Adrenal gland (tissue), 12 donors: Measurements from ENCODE around the gene RPP25. TPM values are rescaled to one million over a fixed set of nuclear protein-coding genes. Genes with fewer than 3 reads are reported as not detected.

Source experiments
- DNase-seq, 7 donors: peaks; one replicate each; pipeline ENCODE4 v3.0.0-alpha.2; 2019 to 2020
- H3K27ac ChIP-seq, 5 donors: fragments of 200-600 bp; sonication (generic) in 4 of 5; 1 replicate in 3 of 5; 2 replicates in 2 of 5; pipeline versions ENCODE4 v1.5.1 to v1.8.0; 2016 to 2020; ENCODE audit warnings: mild to moderate bottlenecking in 1 of 5
- H3K27me3 ChIP-seq: fragments of 200-600 bp; 2 replicates; pipeline ENCODE4 v1.8.0; 2021
- H3K36me3 ChIP-seq, 2 donors: fragments of 200-600 bp; replicated peaks in 1 of 2; 1 replicate in 1 of 2; 2 replicates in 1 of 2; pipeline versions ENCODE4 v1.5.1 to v1.8.0; 2018 to 2022
- H3K4me1 ChIP-seq, 2 donors: fragments of 200-600 bp; replicated peaks in 1 of 2; 1 replicate in 1 of 2; 2 replicates in 1 of 2; pipeline versions ENCODE4 v1.5.1 to v1.8.0; 2018 to 2021
- H3K4me3 ChIP-seq, 4 donors: fragments of 200-600 bp; sonication (generic) in 3 of 4; one replicate each; pipeline ENCODE4 v1.5.1; 2016 to 2018
- H3K9me3 ChIP-seq, 3 donors: fragments of 200-600 bp; sonication (generic) in 1 of 3; replicated peaks in 1 of 3; 1 replicate in 2 of 3; 2 replicates in 1 of 3; pipeline versions ENCODE4 v1.5.1 to v1.8.0; 2016 to 2021
- CTCF ChIP-seq, 6 experiments: fragments of 450-650 bp in 4 of 6; fragments of 200-600 bp in 2 of 6; sonication (generic) in 1 of 6; IDR thresholded peaks; 1 replicate in 5 of 6; 2 replicates in 1 of 6; pipeline versions ENCODE4 v1.5.1 to v1.8.0; 2016 to 2021; ENCODE audit warnings: antibody characterized with exemption in 6 of 6, mild to moderate bottlenecking in 2 of 6, moderate library complexity in 1 of 6
- POLR2A ChIP-seq, 2 donors: fragments of 450-650 bp; IDR thresholded peaks; one replicate each; pipeline ENCODE4 v1.6.1; 2017; ENCODE audit warnings: antibody characterized with exemption in 2 of 2, mild to moderate bottlenecking in 2 of 2, moderate library complexity in 1 of 2
- WGBS, 4 donors: extraction: QIAGEN DNeasy Blood & Tissue Kit in 2 of 4; methylation state at CpG; one replicate each; pipeline versions ENCODE4 v1.1.5 to v1.1.7; 2013 to 2017; 5-methylcytosine and 5-hydroxymethylcytosine counted together
- intact Hi-C, 2 donors: fragments of 100-400 bp; cut with DNase I; formaldehyde crosslinking; loops; one replicate each; pipeline versions ENCODE4 v1.14.1 to v1.15.0; 2022 to 2023
- polyA plus RNA-seq, 3 donors: library from polyadenylated mRNA; stranded (reverse); fragments of 200-250 nt in 2 of 3; fragments of 350-450 nt in 1 of 3; fragmentation: Illumina TruSeq in 1 of 3; extraction: RNeasy Lipid Tissue Mini Kit (QIAGEN cat#74804) in 1 of 3; gene quantifications; one replicate each; pipeline ENCODE4 v1.2.3, GENCODE V29; 2013 to 2014
- total RNA-seq, 9 donors: library from RNA; depleted of rRNA in 4 of 9; stranded (reverse); fragments of >200 nt in 4 of 9; fragments of 120-200 nt in 1 of 9; fragmentation: NEBNext Ultra II Directional in 1 of 9; extraction: Animal tissue kit (Norgen Biotek cat#: 25700) in 1 of 9; gene quantifications; one replicate each; pipeline versions ENCODE4 v1.1.0 to v1.2.4, GENCODE V29; 2013 to 2023
- donor health status: healthy with polysubstance abuse.
- donor health status: Bipolar disorder and iron deficiency.
- donor health status: DM: yes; HTN: yes; CAD: no.
- donor health status: DM: no; HTN: no; CAD: no.
- donor health status: DM: no; HTN: no; CAD: no.
- donor health status: DM: yes; HTN: yes; CAD: no.

RPP25 gene
- total and polyA plus RNA-seq, 12 donors = 12.1 to 46.2 (median 24.1) TPM

GRCh38 chr15:74958908-74959585 is 2.5 kb upstream of the RPP25 start:
- H3K27me3 ChIP-seq = no peaks in the 10 kb centered on the region
- H3K36me3 ChIP-seq = no peaks in the 10 kb centered on the region
- H3K27ac ChIP-seq = peak overlapping the region in 2 of 5 donors; percentile 5 to 55
- peak overlapping the region in 2 of 4 donors; percentile 3 to 74 for H3K4me3 ChIP-seq
- 31 to 38% (median 33%) methylated on average over 44 to 47 of the region's 47 CpGs for WGBS, 4 donors
- H3K9me3 ChIP-seq = no peaks in the 10 kb centered on the region
- intact Hi-C loops = loop anchor here in 1 of 2 donors (10.0 kb wide), 1 partner anchor 324 kb away; no protein-coding TSS in a partner anchor
- H3K4me1 ChIP-seq = peaks cover 17 to 45% of the 10 kb centered on the region in 2 donors
- TF ChIP-seq POLR2A (IDR thresholded peaks at IDR 0.05) (no peak), CTCF (IDR thresholded peaks at IDR 0.05) (no peak)
- no peak for DNase-seq

GRCh38 chr15:74958320-74958907 is 1.8 kb upstream of the RPP25 start:
- intact Hi-C loops = loop anchor here in 1 of 2 donors (10.0 kb wide), 1 partner anchor 324 kb away; no protein-coding TSS in a partner anchor
- TF ChIP-seq CTCF (IDR thresholded peaks at IDR 0.05) = peak in 5 of 6 experiments; percentile 7 to 47 (median 28)
- no peak for TF ChIP-seq POLR2A (IDR thresholded peaks at IDR 0.05)
- H3K9me3 ChIP-seq = no peaks in the 10 kb centered on the region
- H3K4me3 ChIP-seq = peak overlapping the region in 2 of 4 donors; percentile 3 to 74
- peaks cover 18 to 51% of the 10 kb centered on the region in 2 donors for H3K4me1 ChIP-seq
- no peaks in the 10 kb centered on the region for H3K36me3 ChIP-seq
- DNase-seq = peak; percentile 37 to 80 (median 53)
- H3K27me3 ChIP-seq = no peaks in the 10 kb centered on the region
- 19 to 45% (median 35%) methylated on average over 26 to 28 of the region's 28 CpGs for WGBS, 4 donors
- peak overlapping the region in 2 of 5 donors; percentile 45 to 55 for H3K27ac ChIP-seq

- Histone ChIP-seq H3K27ac (peak overlapping the region in 4 of 5 donors; percentile 9 to 94 (median 87)), H3K4me1 (peaks cover 18 to 51% of the 10 kb centered on the region in 2 donors), H3K4me3 (peak overlapping the region in 1 of 4 donors; percentile 74), H3K9me3 (no peaks in the 10 kb centered on the region), H3K36me3 (no peaks in the 10 kb centered on the region), H3K27me3 (no peaks in the 10 kb centered on the region)
- intact Hi-C loops = loop anchor here in 1 of 2 donors (10.0 kb wide), 1 partner anchor 323 kb away; no protein-coding TSS in a partner anchor
- DNase-seq = peak in 1 of 7 donors; percentile 65
- TF ChIP-seq CTCF (IDR thresholded peaks at IDR 0.05) = peak in 1 of 6 experiments; percentile 0
- no peak for TF ChIP-seq POLR2A (IDR thresholded peaks at IDR 0.05)
- WGBS, 4 donors = 26 to 36% (median 33%) methylated on average over 23 to 28 of the region's 28 CpGs
These were observed 984 bp upstream of the RPP25 start for GRCh38 chr15:74957476-74958035.
